ENCODE measurements around the gene VWA8. TPM values are rescaled to one million over a fixed set of nuclear protein-coding genes. Genes with fewer than 3 reads are reported as not detected.

The VWA8 gene
- polyA plus RNA-seq, 1 of the 3 experiments (the other 2 are of a cell fraction): 5.5 TPM

- CTCF ChIA-PET: no interaction called here
- no peaks in the 10 kb centered on the region for H3K9me2 ChIP-seq
These were observed 8.2 kb upstream of the VWA8 start for GRCh38 chr13:41969072-41969471.

GRCh38 chr13:41966671-41967070, 5.8 kb upstream of the VWA8 start:
- H3K27ac ChIP-seq (ENCODE audit: low read depth in 2 of 2, low read length in 1 of 2): no peak overlapping the region
- peaks cover 0 to 3% of the 10 kb centered on the region in 2 experiments; a peak in 1 of 4 replicates for H3K4me1 ChIP-seq (ENCODE audit: control insufficient read depth in 1 of 2, insufficient read depth in 2 of 2, low read depth in 1 of 2, low read length in 1 of 2)
- no peaks in the 10 kb centered on the region for H3K79me2 ChIP-seq (ENCODE audit: insufficient read depth)
- H4K20me1 ChIP-seq (ENCODE audit: insufficient read depth): no peaks in the 10 kb centered on the region
- H3K4me2 ChIP-seq: no peak overlapping the region
- H3K9me2 ChIP-seq: no peaks in the 10 kb centered on the region
- no peak overlapping the region for H2AFZ ChIP-seq (ENCODE audit: low read depth)
- no peaks in the 10 kb centered on the region for H3K27me3 ChIP-seq (ENCODE audit: insufficient read depth)
- H3K9ac ChIP-seq: no peak overlapping the region
- CTCF ChIA-PET: no interaction called here
- no peaks in the 10 kb centered on the region for H3F3A ChIP-seq (replicated peaks; ENCODE audit: insufficient read depth)
- POLR2A ChIA-PET: no interaction called here
- DNase-seq: no peak
- 84% methylated on average over 1 of the region's 1 CpG for whole genome bisulfite sequencing (ENCODE audit: low lambda C conversion rate)
- no peaks in the 10 kb centered on the region for H3K9me3 ChIP-seq
- H3K36me3 ChIP-seq (replicated peaks in 1 of 2; ENCODE audit: control insufficient read depth in 1 of 2, insufficient read depth in 2 of 2, low read length in 1 of 2): no peaks in the 10 kb centered on the region
- no peak overlapping the region for H3K4me3 ChIP-seq (ENCODE audit: low read depth in 2 of 2, low read length in 1 of 2)
- no peak for TF ChIP-seq CTCF (IDR thresholded peaks at IDR 0.05)
- TF ChIP-seq RFX5 (IDR thresholded peaks at IDR 0.05; ENCODE audit: low read length): no peak
- no peak for TF ChIP-seq MEF2A (IDR thresholded peaks at IDR 0.05; ENCODE audit: borderline replicate concordance, low read depth)
- TF ChIP-seq FOXM1 (IDR thresholded peaks at IDR 0.05; ENCODE audit: low read depth): no peak
- no peak for TF ChIP-seq GABPA (IDR thresholded peaks at IDR 0.05; ENCODE audit: low read depth)
- TF ChIP-seq RAD21 (IDR thresholded peaks at IDR 0.05; ENCODE audit: low read length): no peak
- TF ChIP-seq TAF1 (IDR thresholded peaks at IDR 0.05; ENCODE audit: borderline replicate concordance, low read depth, low read length): no peak
- no peak for TF ChIP-seq NRF1 (IDR thresholded peaks at IDR 0.05; ENCODE audit: low read depth, low read length)
- TF ChIP-seq SMC3 (IDR thresholded peaks at IDR 0.05; ENCODE audit: low read depth, low read length): no peak
- TF ChIP-seq, protein P1, sequence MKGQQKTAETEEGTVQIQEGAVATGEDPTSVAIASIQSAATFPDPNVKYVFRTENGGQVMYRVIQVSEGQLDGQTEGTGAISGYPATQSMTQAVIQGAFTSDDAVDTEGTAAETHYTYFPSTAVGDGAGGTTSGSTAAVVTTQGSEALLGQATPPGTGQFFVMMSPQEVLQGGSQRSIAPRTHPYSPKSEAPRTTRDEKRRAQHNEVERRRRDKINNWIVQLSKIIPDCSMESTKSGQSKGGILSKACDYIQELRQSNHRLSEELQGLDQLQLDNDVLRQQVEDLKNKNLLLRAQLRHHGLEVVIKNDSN (IDR thresholded peaks at IDR 0.05; ENCODE audit: borderline replicate concordance, low read depth): no peak
- TF ChIP-seq SIN3A (IDR thresholded peaks at IDR 0.05; ENCODE audit: borderline replicate concordance, low read depth, low read length): no peak
- TF ChIP-seq RCOR1 (IDR thresholded peaks at IDR 0.05; ENCODE audit: low read length): no peak
- no peak for TF ChIP-seq EP300 (IDR thresholded peaks at IDR 0.05; ENCODE audit: borderline replicate concordance in 1 of 2, low read depth in 1 of 2, low read length in 1 of 2)
- TF ChIP-seq EZH2phosphoT487 (IDR thresholded peaks at IDR 0.05; ENCODE audit: borderline replicate concordance, low read depth): no peak

More at GRCh38 chr13:41969072-41969471, 8.2 kb upstream of the VWA8 start:
- Histone ChIP-seq H3F3A (replicated peaks; ENCODE audit: insufficient read depth) (no peaks in the 10 kb centered on the region), H3K27me3 (ENCODE audit: insufficient read depth) (no peaks in the 10 kb centered on the region), H3K4me3 (ENCODE audit: low read depth in 2 of 2, low read length in 1 of 2) (no peak overlapping the region), H4K20me1 (ENCODE audit: insufficient read depth) (no peaks in the 10 kb centered on the region), H3K4me2 (no peak overlapping the region), H3K4me1 (ENCODE audit: control insufficient read depth in 1 of 2, insufficient read depth in 2 of 2, low read depth in 1 of 2, low read length in 1 of 2) (no peaks in the 10 kb centered on the region), H3K79me2 (ENCODE audit: insufficient read depth) (no peaks in the 10 kb centered on the region), H3K27ac (ENCODE audit: low read depth in 2 of 2, low read length in 1 of 2) (no peak overlapping the region), H3K9me3 (no peaks in the 10 kb centered on the region), H3K9ac (no peak overlapping the region), H2AFZ (ENCODE audit: low read depth) (no peak overlapping the region), H3K36me3 (replicated peaks in 1 of 2; ENCODE audit: control insufficient read depth in 1 of 2, insufficient read depth in 2 of 2, low read length in 1 of 2) (no peaks in the 10 kb centered on the region)
- 88% methylated on average over 4 of the region's 4 CpGs for WGBS (ENCODE audit: low lambda C conversion rate)
- POLR2A ChIA-PET: no interaction called here
- TF ChIP-seq RXRA (IDR thresholded peaks at IDR 0.05; ENCODE audit: borderline replicate concordance, low read depth) (no peak), RFX5 (IDR thresholded peaks at IDR 0.05; ENCODE audit: low read length) (no peak), NRF1 (IDR thresholded peaks at IDR 0.05; ENCODE audit: low read depth, low read length) (no peak), CHD2 (IDR thresholded peaks at IDR 0.05; ENCODE audit: low read length, partially characterized antibody) (no peak), RAD21 (IDR thresholded peaks at IDR 0.05; ENCODE audit: low read length) (no peak), POLR2AphosphoS5 (IDR thresholded peaks at IDR 0.05; ENCODE audit: low read depth, low read length) (no peak)
- TF ChIP-seq, protein P2, sequence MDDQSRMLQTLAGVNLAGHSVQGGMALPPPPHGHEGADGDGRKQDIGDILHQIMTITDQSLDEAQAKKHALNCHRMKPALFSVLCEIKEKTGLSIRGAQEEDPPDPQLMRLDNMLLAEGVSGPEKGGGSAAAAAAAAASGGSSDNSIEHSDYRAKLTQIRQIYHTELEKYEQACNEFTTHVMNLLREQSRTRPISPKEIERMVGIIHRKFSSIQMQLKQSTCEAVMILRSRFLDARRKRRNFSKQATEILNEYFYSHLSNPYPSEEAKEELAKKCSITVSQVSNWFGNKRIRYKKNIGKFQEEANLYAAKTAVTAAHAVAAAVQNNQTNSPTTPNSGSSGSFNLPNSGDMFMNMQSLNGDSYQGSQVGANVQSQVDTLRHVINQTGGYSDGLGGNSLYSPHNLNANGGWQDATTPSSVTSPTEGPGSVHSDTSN (IDR thresholded peaks at IDR 0.05): no peak
- TF ChIP-seq, protein P3, sequence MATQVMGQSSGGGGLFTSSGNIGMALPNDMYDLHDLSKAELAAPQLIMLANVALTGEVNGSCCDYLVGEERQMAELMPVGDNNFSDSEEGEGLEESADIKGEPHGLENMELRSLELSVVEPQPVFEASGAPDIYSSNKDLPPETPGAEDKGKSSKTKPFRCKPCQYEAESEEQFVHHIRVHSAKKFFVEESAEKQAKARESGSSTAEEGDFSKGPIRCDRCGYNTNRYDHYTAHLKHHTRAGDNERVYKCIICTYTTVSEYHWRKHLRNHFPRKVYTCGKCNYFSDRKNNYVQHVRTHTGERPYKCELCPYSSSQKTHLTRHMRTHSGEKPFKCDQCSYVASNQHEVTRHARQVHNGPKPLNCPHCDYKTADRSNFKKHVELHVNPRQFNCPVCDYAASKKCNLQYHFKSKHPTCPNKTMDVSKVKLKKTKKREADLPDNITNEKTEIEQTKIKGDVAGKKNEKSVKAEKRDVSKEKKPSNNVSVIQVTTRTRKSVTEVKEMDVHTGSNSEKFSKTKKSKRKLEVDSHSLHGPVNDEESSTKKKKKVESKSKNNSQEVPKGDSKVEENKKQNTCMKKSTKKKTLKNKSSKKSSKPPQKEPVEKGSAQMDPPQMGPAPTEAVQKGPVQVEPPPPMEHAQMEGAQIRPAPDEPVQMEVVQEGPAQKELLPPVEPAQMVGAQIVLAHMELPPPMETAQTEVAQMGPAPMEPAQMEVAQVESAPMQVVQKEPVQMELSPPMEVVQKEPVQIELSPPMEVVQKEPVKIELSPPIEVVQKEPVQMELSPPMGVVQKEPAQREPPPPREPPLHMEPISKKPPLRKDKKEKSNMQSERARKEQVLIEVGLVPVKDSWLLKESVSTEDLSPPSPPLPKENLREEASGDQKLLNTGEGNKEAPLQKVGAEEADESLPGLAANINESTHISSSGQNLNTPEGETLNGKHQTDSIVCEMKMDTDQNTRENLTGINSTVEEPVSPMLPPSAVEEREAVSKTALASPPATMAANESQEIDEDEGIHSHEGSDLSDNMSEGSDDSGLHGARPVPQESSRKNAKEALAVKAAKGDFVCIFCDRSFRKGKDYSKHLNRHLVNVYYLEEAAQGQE (IDR thresholded peaks at IDR 0.05; ENCODE audit: low read depth, low read length): no peak
- DNase-seq: no peak
